ENCODE measurements around the gene YEATS2.
"Not testable (repeated sequence)": the region's sequence is repeated elsewhere in the genome, so short reads cannot be mapped to it uniquely, and the experiment has no call there.

Gene YEATS2

GRCh38 chr3:183775781-183776180 is 78.2 kb downstream of the YEATS2 start:
- DNase-seq (ENCODE audit: low read depth in 2 of 3, low spot score in 2 of 3): no peak

GRCh38 chr3:183776451-183776850 is 78.9 kb downstream of the YEATS2 start:
- DNase-seq (ENCODE audit: low read depth in 2 of 3, low spot score in 2 of 3): not testable (repeated sequence)

- DNase-seq (ENCODE audit: low read depth in 2 of 3, low spot score in 2 of 3): no peak
Measured at GRCh38 chr3:183777016-183777618, 79.5 kb downstream of the YEATS2 start.

GRCh38 chr3:183779896-183780465 is 82.4 kb downstream of the YEATS2 start:
- DNase-seq (ENCODE audit: low read depth in 2 of 3, low spot score in 2 of 3): no peak

GRCh38 chr3:183781246-183781645 is 83.6 kb downstream of the YEATS2 start:
- no peak for DNase-seq (ENCODE audit: low read depth in 2 of 3, low spot score in 2 of 3)

GRCh38 chr3:183782576-183783276 is 85.1 kb downstream of the YEATS2 start:
- no peak for DNase-seq (ENCODE audit: low read depth in 2 of 3, low spot score in 2 of 3)

- not testable (repeated sequence) for DNase-seq (ENCODE audit: low read depth in 2 of 3, low spot score in 2 of 3)
Measured at GRCh38 chr3:183784503-183784902, 86.9 kb downstream of the YEATS2 start.

- no peak for DNase-seq (ENCODE audit: low read depth in 2 of 3, low spot score in 2 of 3)
Measured at GRCh38 chr3:183789826-183790225, 92.2 kb downstream of the YEATS2 start.

GRCh38 chr3:183790700-183791099 is 93.1 kb downstream of the YEATS2 start:
- no peak for DNase-seq (ENCODE audit: low read depth in 2 of 3, low spot score in 2 of 3)

GRCh38 chr3:183792976-183793375 is 95.4 kb downstream of the YEATS2 start:
- no peak for DNase-seq (ENCODE audit: low read depth in 2 of 3, low spot score in 2 of 3)

- no peak for DNase-seq (ENCODE audit: low read depth in 2 of 3, low spot score in 2 of 3)
Measured at GRCh38 chr3:183794452-183794851, 96.9 kb downstream of the YEATS2 start.

- no peak for DNase-seq (ENCODE audit: low read depth in 2 of 3, low spot score in 2 of 3)
Measured at GRCh38 chr3:183796372-183796771, 98.8 kb downstream of the YEATS2 start.

- DNase-seq (ENCODE audit: low read depth in 2 of 3, low spot score in 2 of 3): no peak
Measured at GRCh38 chr3:183797996-183798395, 100.4 kb downstream of the YEATS2 start.

- no peak for DNase-seq (ENCODE audit: low read depth in 2 of 3, low spot score in 2 of 3)
Measured at GRCh38 chr3:183799461-183799860, 101.9 kb downstream of the YEATS2 start.

- no peak for DNase-seq (ENCODE audit: low read depth in 2 of 3, low spot score in 2 of 3)
Measured at GRCh38 chr3:183800243-183800863, 102.8 kb downstream of the YEATS2 start.

- DNase-seq (ENCODE audit: low read depth in 2 of 3, low spot score in 2 of 3): no peak
Measured at GRCh38 chr3:183801601-183802000, 104.0 kb downstream of the YEATS2 start.

- no peak for DNase-seq (ENCODE audit: low read depth in 2 of 3, low spot score in 2 of 3)
Measured at GRCh38 chr3:183802989-183803388, 105.4 kb downstream of the YEATS2 start.

GRCh38 chr3:183807209-183807728 is 109.7 kb downstream of the YEATS2 start:
- no peak for DNase-seq (ENCODE audit: low read depth in 2 of 3, low spot score in 2 of 3)

- no peak for DNase-seq (ENCODE audit: low read depth in 2 of 3, low spot score in 2 of 3)
Measured at GRCh38 chr3:183807881-183808280, 110.3 kb downstream of the YEATS2 start.

GRCh38 chr3:183808355-183808754 is 110.8 kb downstream of the YEATS2 start:
- DNase-seq (ENCODE audit: low read depth in 2 of 3, low spot score in 2 of 3): no peak

GRCh38 chr3:183809270-183809669 is 111.7 kb downstream of the YEATS2 start:
- no peak for DNase-seq (ENCODE audit: low read depth in 2 of 3, low spot score in 2 of 3)
